NCI-H187 (cell line): ENCODE measurements around the gene CREB5.
"Not testable (repeated sequence)": the region's sequence is repeated elsewhere in the genome, so short reads cannot be mapped to it uniquely, and the experiment has no call there.

ENCODE experiments used
- DNase-seq, 2 experiments: peaks; one replicate each; lab custom pipeline; 2025; lab: John Stamatoyannopoulos, UW

Gene CREB5

DNA sequence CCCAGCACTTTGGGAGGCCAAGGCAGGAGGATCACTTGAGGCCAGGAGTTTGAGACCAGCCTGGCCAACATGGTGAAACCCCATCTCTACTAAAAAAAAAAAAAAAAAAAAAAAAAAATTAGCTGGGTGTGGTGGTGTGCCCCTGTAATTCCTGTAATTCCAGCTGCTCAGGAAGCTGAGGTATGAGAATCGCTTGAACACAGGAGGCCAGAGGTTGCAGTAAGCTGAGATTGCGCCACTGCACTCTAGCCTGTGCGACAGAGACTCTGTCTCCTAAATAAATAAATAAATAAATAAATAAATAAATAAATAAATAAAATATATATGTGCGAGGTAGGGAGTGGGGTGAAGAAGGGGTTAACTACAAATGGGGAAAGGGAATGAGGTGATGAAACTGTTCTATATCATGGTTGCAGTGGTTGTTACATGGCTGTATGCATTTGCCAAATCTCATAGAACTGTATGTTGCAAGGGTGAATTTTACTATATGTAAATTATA lies 199.1 kb downstream of the CREB5 start:
- DNase-seq = not testable (repeated sequence)

DNA sequence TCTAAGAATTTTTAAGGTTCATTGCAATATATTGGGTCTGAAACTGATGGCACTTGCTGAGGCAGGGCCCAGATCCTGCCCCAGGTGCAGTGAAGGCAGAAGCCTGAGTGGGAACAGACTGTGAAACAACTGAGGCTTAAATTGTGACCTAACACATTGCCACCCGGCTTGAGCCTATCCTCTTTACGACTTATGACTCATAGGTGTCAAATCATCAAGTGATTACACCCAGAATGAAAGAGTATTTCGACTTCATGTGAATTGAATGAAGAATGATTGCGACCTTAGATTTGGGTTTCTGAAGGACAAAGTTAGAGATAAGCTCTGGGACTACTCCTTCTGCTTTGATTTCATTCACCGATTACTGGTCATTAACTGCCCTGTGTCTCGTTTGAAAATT lies 200.9 kb downstream of the CREB5 start:
- DNase-seq = no peak

DNA sequence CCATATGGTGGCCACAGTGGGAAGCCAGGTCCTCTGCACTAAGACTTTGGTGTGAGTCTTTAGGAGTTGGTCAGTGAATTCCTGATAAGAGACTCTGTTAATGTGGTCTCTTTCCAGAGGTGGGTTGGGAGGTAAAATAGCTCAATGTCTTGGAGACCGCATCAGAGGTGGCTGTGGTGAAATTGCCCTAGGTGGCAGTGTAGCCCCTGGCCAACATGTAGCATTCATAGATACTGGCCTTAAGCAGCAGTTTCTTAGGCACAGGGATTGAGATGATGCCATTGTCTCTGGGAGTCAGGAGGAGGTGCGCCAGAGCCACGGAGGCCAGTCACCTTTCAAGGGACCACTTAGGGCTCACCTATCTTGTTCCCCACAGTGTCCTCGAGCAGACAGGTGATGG lies 202.8 kb downstream of the CREB5 start:
- no peak for DNase-seq

DNA sequence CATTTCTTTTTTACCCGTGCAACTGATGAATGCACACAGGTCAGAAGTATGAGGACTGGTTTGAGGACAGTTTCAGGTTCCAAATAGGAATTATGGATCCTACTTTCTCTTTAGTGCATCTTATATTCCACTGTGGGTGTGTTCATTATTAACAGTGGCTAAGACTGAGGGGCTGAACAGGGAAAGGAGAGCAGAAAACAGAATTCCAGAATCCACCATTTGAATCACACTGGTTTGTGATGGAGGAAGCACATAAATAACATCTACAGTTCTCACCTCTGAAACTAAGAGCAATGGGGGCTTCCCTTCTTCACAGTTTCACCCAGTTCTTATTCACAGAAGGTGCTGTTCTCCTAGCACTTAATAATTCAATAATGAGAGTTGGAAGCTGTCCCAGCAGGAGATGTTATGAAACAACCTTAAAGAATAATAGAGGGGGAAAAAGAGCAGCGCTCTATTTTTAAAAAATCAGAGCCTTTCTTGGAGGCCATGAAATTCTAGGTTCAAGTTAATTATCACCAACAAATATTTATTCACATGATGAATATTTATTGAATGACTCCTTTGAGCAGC lies 205.1 kb downstream of the CREB5 start:
- no peak for DNase-seq

DNA sequence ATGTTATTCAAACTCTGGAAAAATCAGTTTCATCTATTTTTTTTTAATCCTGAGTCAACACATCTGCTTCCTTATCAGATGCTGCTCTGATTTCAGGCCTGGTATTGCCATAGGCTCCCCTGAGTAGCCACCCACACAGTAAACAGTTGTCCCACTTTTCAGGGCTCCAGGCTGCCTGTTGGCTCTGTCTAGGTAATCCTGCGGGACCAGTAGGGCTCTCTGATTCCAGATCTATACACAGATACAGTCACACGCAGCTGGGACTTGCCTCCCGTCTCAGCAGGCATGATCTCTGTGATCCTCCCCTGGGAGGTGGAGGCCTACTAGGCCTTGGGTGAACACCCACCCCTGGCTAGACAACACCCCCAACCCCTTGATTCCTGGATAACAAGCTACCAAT lies 206.1 kb downstream of the CREB5 start:
- DNase-seq = no peak

DNA sequence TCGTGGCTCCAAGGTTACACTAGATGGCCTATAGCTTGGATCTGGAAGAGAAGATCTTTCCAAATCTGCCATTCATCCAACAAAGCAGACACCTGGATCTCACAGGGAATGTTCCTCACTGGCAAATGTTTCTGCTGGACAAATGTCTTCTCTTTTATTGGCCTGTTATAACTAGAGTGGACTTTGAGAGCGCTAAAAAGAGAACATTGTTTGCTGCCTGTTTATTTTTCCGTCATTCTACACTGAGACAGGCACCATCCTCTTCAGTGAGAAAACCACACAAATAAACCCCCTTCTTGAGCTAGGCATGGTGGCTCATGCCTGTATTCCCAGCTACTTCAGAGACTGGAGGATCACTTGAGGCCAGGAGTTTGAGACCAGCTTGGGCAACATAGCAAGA lies 206.9 kb downstream of the CREB5 start:
- DNase-seq = no peak

DNA sequence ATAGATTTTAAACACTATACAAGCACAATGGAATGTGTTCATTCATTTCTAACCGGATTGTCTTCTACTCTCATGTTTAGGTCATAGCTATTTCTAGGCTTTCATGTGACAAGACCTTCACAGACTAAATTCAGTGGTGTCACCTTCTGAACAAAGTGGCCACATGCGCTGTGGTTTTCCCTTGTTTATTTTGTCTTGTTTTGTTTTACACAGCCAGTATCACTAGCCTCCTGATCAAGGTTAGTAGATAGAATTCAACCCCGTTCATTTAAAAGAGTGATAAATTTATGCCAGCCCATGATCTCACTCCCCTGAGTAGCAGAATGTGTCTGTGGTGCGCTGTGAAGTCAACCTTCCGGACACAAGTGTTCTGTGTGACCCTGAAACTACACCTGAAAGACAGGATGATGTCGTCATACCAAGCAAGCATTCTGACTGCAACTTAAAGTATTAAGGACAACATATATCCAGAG lies 209.1 kb downstream of the CREB5 start:
- DNase-seq = no peak

DNA sequence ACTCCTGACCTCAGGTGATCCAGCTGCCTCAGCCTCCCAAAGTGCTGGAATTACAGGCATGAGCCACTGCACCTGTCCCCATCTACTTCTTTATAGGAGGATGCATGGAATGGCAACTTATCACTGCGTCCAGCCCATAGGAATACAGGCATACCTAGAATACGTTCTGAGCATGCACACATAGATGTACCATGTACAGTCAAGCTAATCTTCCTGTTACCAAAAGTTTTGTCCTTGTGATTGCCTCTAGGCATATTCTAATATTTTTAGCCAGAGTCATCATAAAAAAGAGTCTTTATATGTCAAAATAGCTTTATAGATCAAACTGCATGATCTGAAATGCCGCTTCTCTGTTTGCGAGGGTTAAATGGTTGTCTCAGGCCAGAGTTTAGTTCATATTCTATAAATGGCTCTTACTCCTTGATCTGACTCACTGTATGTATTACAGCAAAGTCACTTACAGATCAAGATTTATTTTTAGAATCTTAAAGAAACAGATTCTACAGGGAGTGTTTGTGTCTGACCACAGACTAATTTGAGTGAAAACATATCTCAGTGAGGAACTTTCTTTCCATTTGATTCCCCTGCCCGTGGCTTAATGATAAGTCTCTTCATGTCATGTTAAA lies 210.9 kb downstream of the CREB5 start:
- DNase-seq = no peak

DNA sequence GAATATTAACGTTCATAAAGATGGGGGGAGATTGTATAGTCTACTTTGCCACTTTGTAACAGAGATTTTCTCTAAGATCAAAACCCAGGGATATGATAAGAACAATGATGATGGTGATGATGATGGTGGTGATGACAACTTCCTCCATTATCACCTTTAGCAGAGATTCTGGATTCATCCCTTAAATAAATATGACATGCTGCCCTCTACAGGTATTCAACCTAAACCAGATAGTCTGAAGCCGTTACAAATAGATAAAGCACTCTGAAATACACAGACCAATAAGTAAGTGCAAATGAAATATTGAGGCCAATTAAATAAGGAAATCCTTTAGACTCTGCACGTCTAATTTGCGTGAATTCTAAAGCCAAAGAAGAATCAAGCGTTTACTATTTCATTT lies 211.5 kb downstream of the CREB5 start:
- no peak for DNase-seq

DNA sequence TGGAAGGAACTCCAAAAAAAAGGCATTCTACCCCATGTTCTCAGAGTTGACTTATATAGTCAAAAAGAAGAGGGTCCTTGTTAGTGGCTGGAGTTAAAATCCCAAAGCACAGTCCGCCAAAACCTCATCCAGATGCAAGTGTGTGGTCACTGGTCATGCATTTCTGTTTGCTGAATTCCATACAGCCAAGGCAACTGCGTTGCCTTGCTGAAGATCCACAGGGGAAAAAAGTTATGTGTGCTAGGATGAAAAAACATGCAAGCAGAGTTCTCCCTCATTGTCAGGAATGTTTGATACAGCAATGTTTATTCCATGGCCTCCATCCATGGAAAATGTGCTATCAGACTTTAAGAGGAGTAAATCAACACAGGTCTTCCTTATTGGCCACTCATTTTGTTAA lies 213.1 kb downstream of the CREB5 start:
- no peak for DNase-seq

DNA sequence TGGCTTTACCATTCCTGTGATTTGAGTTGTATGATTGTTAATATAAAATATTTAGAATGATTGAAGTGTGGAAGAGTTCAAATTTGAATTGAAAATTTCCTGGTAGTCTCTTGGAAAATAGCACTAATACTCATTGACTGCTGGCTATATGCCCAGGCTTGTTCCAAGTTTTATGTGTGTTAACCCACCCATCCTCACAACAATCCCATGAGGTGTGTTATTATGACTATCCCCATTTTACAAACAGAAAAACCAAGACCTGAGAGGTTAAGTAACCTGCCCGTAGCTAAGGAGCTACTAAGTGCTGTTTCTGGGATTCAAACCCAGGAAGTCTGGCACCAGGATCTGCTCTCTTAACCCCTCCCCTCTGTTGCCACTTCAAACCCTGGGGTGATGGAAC lies 213.9 kb downstream of the CREB5 start:
- DNase-seq = no peak

DNA sequence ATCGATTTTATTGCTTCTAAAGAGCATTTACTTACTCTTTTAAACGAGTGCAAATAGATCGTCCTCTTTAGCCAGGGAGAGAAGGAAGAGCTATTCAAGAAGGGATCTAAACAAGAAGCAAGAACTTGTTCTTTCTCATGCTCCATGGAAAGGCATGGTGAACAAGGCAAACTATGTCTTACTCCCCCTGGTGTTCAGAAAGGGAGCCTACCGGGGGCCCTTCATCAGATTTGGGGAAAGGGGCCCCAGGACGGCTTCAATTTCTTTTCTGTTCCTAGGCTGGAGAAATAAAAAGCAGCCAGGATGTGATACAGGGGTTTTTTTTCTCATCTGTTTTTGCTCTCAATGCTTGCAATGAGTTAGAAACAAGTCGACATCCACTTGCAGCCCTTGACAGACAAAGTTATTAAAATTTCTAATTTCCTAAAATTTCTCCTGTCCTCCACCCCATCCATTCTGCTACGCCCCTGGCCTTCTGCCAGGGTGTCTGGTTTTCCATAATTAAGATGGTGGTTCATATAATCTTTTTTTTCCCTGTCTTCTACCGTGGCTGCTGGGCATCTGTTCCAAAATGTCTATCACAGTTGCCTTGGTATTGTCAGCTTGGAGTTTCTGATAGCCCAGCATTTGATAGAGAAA lies 214.4 kb downstream of the CREB5 start:
- no peak for DNase-seq

DNA sequence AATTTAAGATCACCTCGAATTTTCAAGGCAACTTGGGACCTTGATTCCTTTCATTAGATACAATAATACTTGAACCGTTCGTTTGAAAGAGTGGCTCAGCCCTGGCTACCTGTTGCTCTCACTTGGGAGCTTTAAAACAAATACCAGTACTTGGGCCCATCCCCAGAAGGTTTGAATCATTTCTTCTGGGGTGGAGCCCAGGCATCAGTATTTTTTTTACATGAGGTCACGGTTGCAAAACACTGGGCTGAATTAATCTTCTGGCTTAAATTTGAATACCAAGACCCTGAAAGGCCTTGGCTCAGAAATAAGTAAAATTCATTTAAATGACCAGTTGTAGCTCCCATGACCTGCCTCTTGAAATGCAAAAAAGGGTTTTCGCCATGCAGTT lies 214.9 kb downstream of the CREB5 start:
- no peak for DNase-seq

DNA sequence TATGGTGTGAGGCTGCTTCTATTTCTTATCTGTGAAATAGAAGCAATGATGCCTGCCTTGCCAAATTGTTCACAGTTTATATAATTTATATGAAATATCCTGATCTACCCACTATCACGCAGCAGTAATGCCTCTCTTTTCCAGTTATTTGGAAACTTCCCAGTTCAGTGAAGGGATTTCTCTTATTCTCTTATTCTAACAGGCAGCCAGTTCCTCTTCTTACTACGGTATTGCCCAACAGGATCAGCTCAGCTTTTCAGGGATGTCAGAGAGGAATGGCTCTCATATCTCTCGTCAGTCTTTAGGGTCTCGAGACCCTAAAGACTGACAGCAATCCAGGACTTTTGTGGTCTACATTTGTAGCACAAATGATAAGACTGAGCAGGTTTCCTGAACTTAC lies 215.6 kb downstream of the CREB5 start:
- DNase-seq = no peak

DNA sequence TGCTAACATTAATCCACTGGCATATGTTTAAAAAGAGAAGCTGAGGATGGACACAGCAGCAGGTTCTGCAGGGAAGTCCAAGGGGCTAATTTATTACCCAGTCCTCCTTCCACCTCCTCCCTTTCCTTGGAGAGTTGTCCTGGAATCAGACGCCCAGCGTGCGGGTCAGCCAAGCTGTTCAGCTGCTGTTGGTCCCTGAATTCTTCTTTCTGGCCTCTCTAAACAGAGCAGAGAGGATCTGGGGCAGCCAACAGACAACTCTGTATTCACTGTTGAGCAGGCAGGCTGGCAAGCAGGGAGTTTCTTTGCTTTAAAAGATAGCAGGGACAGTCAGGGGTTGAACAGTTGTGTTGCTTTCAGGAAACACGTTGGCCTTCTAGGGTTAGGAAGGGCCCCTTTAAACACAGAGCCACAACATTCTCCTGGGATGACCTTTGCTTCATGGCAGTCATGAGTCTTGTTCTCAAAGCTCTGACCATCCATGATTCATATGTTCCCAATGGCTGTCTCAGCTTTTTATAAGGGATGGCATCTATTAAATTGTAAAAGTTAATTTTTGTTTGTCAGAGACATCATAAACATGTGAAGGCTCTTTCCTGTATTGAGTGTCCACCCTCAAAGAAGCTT lies 217.0 kb downstream of the CREB5 start:
- DNase-seq = no peak

DNA sequence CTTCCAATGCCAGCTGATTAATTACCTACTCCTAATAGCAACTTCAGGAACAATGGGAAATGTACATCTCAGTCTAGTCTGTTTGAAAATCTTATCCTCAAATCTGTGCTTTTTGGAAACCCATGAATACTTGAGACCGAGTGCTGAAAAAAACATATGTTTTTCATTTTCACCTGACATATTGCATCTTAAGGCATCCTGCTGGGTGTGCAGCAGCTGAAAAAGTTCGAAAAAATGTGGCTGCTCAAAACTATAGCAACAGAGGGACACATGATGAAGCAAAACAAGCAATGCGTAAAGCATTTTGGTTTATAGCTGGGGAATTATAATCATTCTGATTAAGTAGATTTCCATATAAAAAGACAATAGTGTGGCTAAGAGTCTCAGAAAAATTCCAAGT lies 218.0 kb downstream of the CREB5 start:
- no peak for DNase-seq

DNA sequence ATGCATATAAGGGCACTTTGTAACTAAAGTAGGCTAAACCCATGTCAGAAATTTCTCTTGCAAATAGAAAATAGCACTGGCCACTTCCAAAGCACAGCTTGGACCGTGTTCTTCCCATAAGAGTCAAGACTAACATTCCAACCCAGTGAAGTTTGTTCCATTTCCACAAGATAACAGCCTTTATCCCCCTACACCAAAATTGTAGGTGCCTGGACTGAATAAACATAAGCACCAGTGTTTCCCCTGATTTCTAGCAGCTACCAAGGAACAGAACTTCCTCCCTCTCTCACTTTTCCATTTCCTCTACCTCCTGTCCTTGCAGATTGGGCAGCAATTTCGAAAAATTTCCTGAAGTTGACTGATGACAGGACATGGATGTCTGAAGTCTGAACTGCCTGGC lies 219.7 kb downstream of the CREB5 start:
- no peak for DNase-seq

DNA sequence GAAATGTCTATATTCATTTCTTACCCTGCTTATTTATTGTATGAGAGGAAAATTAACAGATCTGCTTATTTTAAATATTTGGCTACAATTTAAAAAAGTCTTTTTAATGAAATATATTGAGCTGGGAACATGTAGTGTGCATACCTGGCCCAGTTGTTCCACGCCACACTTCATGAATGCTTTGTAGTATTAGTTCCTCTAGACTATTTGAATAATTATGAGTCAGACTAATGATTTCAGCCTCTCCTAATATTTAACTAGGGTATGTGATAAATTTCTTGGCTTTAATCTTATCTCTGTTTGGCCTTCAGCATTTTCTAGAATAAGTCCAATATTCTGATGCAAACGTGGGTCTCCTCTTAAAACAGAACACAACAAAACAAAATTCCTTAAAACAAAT lies 226.6 kb downstream of the CREB5 start:
- DNase-seq = no peak

DNA sequence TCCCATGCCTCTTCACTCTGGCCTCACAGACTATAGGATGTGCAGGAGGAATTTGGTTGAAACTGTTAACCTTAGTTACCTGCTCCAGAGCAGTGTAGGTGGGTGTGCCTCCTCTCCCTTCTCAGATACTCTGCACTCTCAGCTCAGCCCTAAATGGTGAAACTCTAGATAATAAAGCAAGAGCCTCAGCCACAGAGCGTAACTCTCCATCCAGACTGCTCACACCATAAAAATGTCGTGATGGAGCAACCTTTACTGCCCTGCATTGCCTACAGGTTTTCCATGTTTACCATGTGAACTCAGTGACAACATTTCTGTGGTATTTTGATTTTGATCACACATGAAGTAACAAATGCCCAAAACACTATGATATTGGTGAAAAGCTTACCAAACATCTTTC lies 227.7 kb downstream of the CREB5 start:
- no peak for DNase-seq

DNA sequence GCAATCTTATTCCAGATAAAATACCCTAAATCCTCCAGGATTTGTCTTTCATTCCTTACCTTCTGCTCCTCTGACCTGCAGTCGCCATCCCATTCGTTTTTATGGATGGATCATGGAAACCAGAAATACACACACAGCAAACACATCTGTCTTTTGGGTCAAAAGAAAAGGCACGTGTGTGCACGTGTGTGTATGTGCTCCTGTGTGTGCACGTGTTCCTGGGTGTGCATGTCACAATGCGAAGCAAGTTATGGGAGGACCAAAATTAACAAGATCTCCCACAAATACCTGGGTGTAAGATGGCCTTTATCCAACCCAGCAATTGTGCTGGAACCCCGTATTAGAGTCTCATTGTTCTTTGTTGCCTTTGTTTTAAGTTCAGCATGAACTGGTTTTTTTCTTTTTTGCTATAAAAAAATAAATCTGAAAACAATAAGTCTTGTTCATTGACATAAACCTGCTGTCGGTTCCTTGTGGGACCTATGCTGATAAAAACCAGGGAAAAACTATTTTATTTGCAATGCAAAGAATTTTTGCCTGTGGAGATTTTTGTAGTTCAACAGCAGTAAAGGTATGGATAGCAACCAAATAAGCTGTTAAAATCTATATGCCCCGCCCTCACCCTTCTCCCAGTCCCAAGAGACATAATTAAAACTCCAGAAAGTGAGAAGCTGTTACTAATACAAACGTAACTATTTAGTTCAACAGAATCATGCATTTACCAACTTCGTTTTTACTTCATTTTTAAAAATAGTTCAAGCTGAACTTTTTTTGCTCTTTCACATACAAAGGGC lies 229.6 kb downstream of the CREB5 start:
- DNase-seq = no peak

DNA sequence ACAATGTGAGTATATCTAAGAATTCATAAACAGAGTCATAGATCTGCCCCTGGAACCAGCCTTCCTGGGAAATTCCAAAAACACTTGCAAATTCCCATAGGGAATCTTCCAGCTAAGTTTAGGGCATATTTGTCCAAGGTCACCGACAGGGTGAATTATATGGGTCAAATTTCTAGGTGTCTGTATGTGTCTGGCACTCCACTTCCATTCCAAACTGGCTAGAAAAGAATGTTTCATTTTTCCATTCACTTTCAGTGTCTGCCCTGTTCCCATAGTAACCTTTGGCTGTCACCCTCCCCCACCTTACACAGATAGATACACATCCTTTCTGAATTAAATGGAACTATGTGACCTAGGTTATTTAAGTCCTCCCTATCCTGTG lies 230.9 kb downstream of the CREB5 start:
- DNase-seq = no peak

DNA sequence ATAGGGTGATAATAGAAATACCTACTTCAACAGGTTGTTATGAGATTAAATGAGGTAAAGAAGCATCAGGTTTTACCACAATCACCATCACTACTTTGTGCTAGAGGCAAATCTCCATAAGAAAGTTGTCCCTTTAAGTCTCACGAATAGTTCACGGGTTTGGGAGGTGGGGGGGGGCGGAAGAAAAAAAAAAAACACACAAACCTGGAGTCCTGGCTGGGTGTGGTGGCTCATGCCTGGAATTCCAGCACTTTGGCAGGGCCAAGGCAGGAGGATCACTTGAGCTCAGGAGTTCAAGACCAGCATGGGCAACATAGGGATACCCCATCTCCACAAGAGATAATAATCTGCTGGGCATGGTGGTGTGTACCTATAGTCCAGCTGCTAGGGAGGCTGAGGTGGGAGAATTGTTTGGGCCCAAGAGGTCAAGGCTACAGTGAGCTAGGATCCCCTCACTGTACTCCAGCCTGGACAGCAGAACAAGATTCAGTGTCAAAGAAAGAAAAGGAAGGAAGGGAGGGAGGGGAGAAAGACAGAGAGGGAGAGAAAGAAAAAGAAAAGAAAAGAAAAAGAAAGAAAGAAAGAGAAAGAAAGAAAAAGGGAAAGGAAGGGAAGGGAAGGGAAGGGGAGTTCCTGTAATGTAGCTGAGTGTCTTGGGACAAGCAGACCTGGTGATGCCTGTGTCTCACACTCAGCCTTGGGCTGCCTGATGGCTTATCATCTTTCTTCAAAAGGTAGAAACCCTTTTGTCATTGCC lies 231.4 kb downstream of the CREB5 start:
- no peak for DNase-seq
